Epithelial cell of proximal tubule (primary cell): ENCODE data around the gene A1CF. TPM values are rescaled to one million over a fixed set of nuclear protein-coding genes. Genes with fewer than 3 reads are reported as not detected.

ENCODE experiments used
- DNase-seq: peaks from one replicate; pipeline ENCODE4 v3.0.0-alpha.2; 2011; ENCODE audit warnings: low read depth
- H3K4me3 ChIP-seq: 2 replicates; pipeline ENCODE4 v1.5.1; 2011; ENCODE audit warnings: low read depth, mild to moderate bottlenecking, low read length
- total RNA-seq: library from RNA; depleted of rRNA; stranded (reverse); fragments of >200 nt; gene quantifications from 2 replicates; pipeline ENCODE4 v1.2.3, GENCODE V29; 2015
- TF ChIP-seq, protein P1 (sequence below): conservative IDR thresholded peaks from 2 replicates; pipeline ENCODE4 v1.5.1; 2012; ENCODE audit warnings: low read depth, mild to moderate bottlenecking, low read length

The A1CF gene
- total RNA-seq, 1 donor from 2014 or later = not detected

DNA sequence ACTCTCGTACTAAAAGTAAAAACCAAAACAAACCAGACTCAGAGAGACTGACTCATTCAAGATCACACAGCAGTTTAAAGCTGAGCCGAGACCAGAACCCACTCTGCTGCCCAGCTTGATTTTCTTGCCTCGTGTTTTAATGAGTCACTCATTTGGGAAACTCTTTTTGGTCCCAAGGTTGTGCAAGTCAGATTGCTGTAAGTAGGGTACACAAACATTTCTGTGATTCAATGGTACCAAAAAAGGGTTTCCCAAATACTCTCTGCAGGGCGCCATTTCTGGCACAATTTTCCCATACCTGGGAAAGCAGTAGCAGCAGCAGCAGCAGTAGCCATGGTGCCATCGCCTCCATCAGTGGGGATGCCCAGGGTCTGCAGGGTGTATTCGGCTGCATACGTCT, 75.8 kb downstream of the A1CF start:
- DNase-seq = no peak
- TF ChIP-seq, protein P1, sequence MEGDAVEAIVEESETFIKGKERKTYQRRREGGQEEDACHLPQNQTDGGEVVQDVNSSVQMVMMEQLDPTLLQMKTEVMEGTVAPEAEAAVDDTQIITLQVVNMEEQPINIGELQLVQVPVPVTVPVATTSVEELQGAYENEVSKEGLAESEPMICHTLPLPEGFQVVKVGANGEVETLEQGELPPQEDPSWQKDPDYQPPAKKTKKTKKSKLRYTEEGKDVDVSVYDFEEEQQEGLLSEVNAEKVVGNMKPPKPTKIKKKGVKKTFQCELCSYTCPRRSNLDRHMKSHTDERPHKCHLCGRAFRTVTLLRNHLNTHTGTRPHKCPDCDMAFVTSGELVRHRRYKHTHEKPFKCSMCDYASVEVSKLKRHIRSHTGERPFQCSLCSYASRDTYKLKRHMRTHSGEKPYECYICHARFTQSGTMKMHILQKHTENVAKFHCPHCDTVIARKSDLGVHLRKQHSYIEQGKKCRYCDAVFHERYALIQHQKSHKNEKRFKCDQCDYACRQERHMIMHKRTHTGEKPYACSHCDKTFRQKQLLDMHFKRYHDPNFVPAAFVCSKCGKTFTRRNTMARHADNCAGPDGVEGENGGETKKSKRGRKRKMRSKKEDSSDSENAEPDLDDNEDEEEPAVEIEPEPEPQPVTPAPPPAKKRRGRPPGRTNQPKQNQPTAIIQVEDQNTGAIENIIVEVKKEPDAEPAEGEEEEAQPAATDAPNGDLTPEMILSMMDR = no peak
- H3K4me3 ChIP-seq = no peak overlapping the region

DNA sequence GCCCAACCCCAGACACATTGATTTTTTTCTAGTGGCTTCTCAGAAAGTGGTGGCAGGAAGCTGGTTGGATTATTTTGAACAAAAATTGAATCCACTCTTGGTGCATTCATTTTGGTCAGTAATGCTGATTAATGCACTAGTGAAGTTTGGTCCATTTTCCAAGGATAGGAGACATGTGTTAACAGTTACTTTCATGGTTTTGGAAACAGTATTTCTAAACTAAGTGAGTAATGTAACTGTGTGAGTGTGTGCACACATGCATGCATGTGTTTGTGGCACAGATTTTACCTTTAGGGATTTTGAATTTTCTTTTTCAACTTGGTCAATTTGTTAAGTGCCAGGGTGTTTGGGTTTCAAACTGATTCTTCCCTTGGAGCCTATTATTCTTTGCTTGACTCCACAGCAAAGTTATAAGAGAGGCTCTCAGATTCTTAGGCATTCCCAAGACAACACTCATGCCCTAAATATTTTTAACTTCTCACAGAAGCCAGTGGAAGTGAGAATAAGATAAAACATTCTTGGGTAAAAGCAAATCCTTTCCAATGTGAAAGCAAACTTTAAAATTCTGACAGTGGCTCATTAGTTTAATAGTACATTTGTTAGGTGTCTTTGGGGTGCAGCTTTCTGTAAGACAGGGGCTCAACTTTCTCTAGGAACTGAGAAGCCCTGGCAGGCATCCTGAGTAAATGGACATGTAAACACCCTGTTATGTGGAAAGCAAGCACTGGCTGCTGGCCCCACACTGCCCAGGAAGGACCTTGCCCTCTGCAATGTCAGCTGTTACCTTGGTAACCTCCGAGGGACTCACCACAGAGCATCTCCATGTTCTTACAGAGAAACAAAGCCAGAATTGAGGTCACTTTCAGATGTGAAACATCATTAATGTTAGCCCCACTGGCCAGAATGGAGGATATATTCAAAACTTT, 77.3 kb downstream of the A1CF start:
- TF ChIP-seq, protein P1 = no peak
- no peak for DNase-seq

DNA sequence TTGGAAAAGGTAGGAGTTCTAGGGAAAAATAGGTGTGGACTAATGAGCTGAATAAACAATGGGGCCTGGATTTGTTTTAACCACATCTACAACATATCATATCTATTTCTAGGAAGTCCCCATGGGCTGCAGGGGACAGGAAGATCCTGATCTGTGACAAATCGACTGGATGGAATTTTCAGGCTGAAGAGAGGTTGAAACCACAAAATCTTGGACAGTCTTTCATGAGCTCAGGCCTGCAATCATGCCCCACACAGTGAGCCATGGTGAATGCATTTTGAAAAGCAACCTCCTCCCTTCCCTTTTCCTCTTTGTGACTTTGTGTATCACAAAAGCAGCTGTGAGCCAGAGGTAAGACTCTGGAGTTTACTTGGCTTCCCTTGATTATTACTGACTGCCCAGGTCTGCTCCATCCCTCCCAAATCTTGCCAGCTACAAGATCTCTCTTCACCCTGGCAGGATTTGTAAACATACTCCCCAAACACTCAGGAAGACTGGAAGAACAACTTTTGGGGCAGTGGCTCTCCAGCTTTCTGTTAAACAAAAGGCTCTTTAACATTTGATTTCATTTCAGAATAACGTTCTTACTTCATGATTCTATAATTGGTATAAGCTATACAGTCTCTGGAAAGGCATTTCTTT, 79.3 kb downstream of the A1CF start:
- TF ChIP-seq, protein P1 = no peak
- no peak for DNase-seq
- no peak overlapping the region for H3K4me3 ChIP-seq

More for the DNA sequence above, 77.3 kb downstream of the A1CF start:
- H3K4me3 ChIP-seq = no peak overlapping the region

DNA sequence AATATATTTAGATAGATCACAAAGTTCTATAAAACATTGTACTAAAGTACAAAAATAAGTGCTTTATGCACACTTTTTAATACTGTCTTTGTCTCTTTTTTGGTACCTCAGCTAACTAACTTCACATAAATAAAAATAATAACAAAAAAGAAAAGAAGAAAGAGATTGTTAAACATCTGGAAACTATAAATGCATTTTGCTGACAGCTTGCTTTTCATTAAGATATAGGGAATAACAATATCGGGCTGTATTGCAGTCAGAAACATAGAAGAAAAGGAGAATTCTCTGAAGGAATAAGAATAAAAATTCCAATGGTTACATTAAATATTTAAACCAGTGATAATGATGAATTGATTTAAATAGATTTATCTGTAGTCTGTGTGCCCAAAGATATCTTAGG, 85.8 kb downstream of the A1CF start:
- no peak for DNase-seq
- H3K4me3 ChIP-seq = no peak overlapping the region
- TF ChIP-seq, protein P1 = no peak

DNA sequence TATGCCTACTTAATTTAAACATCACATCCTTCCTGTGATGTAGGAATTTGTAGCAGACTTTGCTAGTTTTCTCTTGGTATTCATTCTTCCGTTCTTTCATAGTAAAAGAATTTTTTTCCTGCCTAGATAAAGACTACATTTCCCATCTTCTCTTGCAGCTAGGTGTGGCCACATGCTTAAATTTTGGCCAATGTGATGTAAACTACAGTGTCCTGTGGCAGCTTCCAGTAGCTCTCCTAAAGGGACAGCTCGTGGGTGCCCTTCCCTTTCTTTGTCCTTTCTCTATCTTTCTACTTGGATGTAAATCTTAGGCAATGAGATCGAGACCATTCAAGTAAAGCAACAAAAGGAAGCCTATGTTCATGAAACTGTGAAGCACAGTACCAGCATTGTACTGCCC, 87.1 kb downstream of the A1CF start:
- no peak overlapping the region for H3K4me3 ChIP-seq
- TF ChIP-seq, protein P1 = no peak
- DNase-seq = no peak

DNA sequence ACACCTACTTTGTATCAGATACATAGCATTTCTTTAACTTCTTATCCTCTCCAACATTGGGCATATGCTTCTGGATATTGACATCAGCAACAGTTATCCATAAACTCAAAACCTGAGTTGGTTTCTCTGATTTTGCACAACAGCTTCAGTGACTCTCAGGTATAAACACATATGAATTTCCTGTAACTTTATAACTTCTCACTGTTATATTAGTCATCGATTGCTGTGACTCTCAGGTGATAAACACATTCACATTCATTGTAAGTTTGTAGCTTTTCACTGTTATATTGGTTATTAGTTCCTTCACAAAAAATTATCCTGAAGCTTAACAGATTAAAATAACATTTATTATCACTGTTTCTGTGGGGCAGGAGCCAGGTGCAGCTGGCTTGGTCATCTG, 88.7 kb downstream of the A1CF start:
- H3K4me3 ChIP-seq = no peak overlapping the region
- TF ChIP-seq, protein P1 = no peak
- DNase-seq = no peak

DNA sequence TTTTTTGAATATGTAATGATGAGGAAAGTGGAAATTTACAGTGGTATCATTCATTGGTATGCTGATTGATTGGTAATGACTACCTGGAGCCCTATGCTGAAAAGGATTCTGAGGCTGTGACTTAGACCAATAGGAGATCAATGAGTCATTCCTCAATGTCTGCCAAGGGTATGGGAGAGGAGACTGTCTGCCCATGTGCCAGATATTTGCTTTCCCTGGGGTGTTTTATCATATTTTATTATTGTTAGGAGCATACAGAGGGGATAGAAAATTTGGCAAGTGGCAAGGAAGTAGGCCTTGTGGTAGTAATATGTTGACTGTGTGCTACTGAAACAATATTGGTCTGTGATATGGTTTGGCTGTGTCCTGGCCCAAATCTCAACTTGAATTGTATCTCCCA, 90.9 kb downstream of the A1CF start:
- TF ChIP-seq, protein P1 = no peak
- H3K4me3 ChIP-seq = no peak overlapping the region
- DNase-seq = no peak
